ENCODE data around the gene FOXK2. TPM values are rescaled to one million over a fixed set of nuclear protein-coding genes. Genes with fewer than 3 reads are reported as not detected.

Gene FOXK2
- total RNA-seq, 1 donor from 2014 or later, result 55.5 TPM

DNA sequence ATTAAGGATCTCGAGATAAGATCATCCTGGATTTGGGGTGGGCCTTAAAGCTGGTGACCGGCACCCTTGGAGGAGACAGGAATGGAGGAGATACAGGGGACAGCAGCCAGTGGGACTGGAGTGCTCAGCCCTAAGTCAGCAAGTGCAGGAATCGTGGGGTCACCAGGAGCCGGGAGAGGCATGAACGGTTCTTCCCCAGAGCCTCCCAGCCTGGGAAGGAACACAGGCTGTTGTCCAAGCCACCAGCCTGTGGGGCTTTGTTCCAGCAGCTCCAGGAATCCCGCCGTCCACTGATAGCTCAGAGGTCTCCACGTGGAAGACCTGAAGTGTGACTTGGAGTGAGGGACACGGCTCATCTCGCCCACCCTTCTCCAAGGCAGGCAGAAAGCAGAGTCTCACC, 131.2 kb downstream of the FOXK2 start:
- intact Hi-C loops (cut with DNase I), result loop anchor here (5.0 kb wide), 1 partner anchor 92 kb away; no protein-coding TSS in a partner anchor
- no peaks in the 10 kb centered on the region for H3K27me3 ChIP-seq
- H3K36me3 ChIP-seq, result no peaks in the 10 kb centered on the region
- no peak overlapping the region for H3K4me3 ChIP-seq
- DNase-seq (ENCODE audit: extremely low spot score in 2 of 2), result no peak
- H3K9me3 ChIP-seq, result no peaks in the 10 kb centered on the region
- peaks cover 25% of the 10 kb centered on the region for H3K4me1 ChIP-seq
- TF ChIP-seq, protein P1, sequence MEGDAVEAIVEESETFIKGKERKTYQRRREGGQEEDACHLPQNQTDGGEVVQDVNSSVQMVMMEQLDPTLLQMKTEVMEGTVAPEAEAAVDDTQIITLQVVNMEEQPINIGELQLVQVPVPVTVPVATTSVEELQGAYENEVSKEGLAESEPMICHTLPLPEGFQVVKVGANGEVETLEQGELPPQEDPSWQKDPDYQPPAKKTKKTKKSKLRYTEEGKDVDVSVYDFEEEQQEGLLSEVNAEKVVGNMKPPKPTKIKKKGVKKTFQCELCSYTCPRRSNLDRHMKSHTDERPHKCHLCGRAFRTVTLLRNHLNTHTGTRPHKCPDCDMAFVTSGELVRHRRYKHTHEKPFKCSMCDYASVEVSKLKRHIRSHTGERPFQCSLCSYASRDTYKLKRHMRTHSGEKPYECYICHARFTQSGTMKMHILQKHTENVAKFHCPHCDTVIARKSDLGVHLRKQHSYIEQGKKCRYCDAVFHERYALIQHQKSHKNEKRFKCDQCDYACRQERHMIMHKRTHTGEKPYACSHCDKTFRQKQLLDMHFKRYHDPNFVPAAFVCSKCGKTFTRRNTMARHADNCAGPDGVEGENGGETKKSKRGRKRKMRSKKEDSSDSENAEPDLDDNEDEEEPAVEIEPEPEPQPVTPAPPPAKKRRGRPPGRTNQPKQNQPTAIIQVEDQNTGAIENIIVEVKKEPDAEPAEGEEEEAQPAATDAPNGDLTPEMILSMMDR (IDR thresholded peaks at IDR 0.05), result no peak
- TF ChIP-seq POLR2AphosphoS5 (IDR thresholded peaks at IDR 0.05; ENCODE audit: insufficient read depth in 1 of 2, low read depth in 1 of 2), result no peak
- no peak for TF ChIP-seq POLR2A (IDR thresholded peaks at IDR 0.05)
- H3K27ac ChIP-seq, result no peak overlapping the region

DNA sequence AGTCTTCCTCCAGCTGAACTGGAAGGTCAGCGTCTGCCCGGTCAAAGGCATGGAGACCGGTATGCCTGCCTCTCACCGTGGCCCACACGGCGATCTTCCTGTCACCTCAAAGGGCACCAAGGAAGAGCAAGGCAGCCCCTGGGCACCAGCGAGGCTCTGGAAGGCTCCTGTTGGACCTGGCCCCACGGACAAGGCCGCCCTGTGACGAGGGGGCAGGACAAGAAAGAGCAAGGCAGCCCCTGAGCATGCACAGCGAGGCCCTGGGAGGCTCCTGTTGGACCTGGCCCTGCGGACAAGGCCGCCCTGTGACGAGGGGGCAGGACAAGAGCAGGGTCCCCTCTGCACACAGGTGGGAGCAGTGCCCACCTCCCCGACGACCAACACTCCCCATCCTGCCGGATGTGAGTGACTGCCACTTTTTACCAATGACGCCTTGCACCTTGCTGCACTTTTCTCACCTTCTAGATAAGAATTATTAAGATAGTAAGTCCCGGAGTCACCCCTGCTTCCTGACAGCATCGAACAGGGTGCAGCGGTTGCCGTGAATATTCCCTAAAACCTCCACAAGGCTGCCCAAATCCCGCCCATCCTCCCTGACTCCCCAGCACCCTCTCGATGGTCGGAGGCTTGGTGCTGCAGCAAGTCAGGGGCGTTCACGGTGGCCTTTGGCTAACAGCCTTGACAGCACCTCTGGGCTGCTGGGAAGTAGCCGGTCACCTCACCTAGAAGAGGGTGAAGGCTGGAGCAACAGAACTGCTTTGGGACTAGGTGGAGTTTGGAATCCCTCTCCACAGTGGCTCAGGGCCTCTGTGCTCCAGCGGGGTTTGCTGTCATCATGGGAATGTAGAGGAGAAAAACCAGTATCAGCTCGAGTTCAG, 134.4 kb downstream of the FOXK2 start:
- DNase-seq (ENCODE audit: extremely low spot score in 2 of 2), result no peak
- Histone ChIP-seq H3K36me3 (peaks cover 0 to 8% of the 10 kb centered on the region in 2 donors), H3K27me3 (no peaks in the 10 kb centered on the region), H3K9me3 (no peaks in the 10 kb centered on the region), H3K27ac (no peak overlapping the region), H3K4me1 (peaks cover 5% of the 10 kb centered on the region), H3K4me3 (no peak overlapping the region)
- intact Hi-C loops (cut with DNase I), result loop anchor here (5.0 kb wide), 1 partner anchor 88 kb away; no protein-coding TSS in a partner anchor
- TF ChIP-seq, protein P1 (IDR thresholded peaks at IDR 0.05), result no peak
- TF ChIP-seq POLR2A (IDR thresholded peaks at IDR 0.05) (no peak), POLR2AphosphoS5 (IDR thresholded peaks at IDR 0.05; ENCODE audit: insufficient read depth in 1 of 2, low read depth in 1 of 2) (no peak)

Other genes starting within 250 kb of the FOXK2 start
- 67.8 TPM for gene CSNK1D, start 246.0 kb upstream of the FOXK2 start, total RNA-seq
- gene CD7, start 202.1 kb upstream of the FOXK2 start, total RNA-seq, result 5.2 TPM
- 37.1 TPM for gene SECTM1, start 186.0 kb upstream of the FOXK2 start, total RNA-seq
- gene TEX19, start 160.5 kb upstream of the FOXK2 start, total RNA-seq, result not detected
- gene UTS2R, start 148.0 kb upstream of the FOXK2 start, total RNA-seq, result not detected
- 90.4 TPM for gene HEXD, start 101.4 kb upstream of the FOXK2 start, total RNA-seq
- 25.5 TPM for gene OGFOD3, start 101.1 kb upstream of the FOXK2 start, total RNA-seq
- 51.6 TPM for gene CYBC1, start 69.0 kb upstream of the FOXK2 start, total RNA-seq
- 62.6 TPM for gene NARF, start 61.0 kb upstream of the FOXK2 start, total RNA-seq
- 86.4 TPM for gene WDR45B, start 128.7 kb downstream of the FOXK2 start, total RNA-seq
- 29.2 TPM for gene RAB40B, start 179.0 kb downstream of the FOXK2 start, total RNA-seq
- 10.6 TPM for gene FN3KRP, start 197.0 kb downstream of the FOXK2 start, total RNA-seq
- gene FN3K, start 215.9 kb downstream of the FOXK2 start, total RNA-seq, result 5.9 TPM
- 79.3 TPM for gene TBCD, start 232.3 kb downstream of the FOXK2 start, total RNA-seq